DND-41 (cell line): ENCODE results near the gene IGLL5.

Experiments used
- ATAC-seq: fragments of 200-7000 bp; cut with Tn5 transposase; 3 replicates; pipeline ENCODE4 v1.9.1; 2021; ENCODE audit warnings: low read depth; ENCODE audit not compliant: insufficient read depth
- DNase-seq: peaks from one replicate; pipeline ENCODE4 v3.0.0-alpha.2; 2020
- H2AFZ ChIP-seq: 2 replicates; pipeline ENCODE4 v1.6.0; 2012; ENCODE audit warnings: low read depth, low read length
- H3K27ac ChIP-seq: 2 replicates; pipeline ENCODE4 v1.5.1; 2012; ENCODE audit warnings: low read length, inconsistent platforms
- H3K27me3 ChIP-seq: fragments of 200-600 bp; sonication (generic); 2 replicates; pipeline ENCODE4 v1.6.0; 2012; ENCODE audit warnings: low read length, mild to moderate bottlenecking, inconsistent platforms; ENCODE audit not compliant: insufficient read depth, poor library complexity
- H3K36me3 ChIP-seq: 2 replicates; pipeline ENCODE4 v1.5.1; 2012; ENCODE audit warnings: low read length, inconsistent platforms; ENCODE audit not compliant: insufficient read depth
- H3K4me1 ChIP-seq: 2 replicates; pipeline ENCODE4 v1.5.1; 2012; ENCODE audit warnings: mild to moderate bottlenecking, low read length; ENCODE audit not compliant: insufficient read depth
- H3K4me2 ChIP-seq: 2 replicates; pipeline ENCODE4 v1.6.0; 2012; ENCODE audit warnings: mild to moderate bottlenecking, moderate library complexity, low read length, inconsistent platforms; ENCODE audit not compliant: insufficient read depth
- H3K4me3 ChIP-seq, 2 experiments: fragments of 200-600 bp in 1 of 2; shearing (Covaris generic) in 1 of 2; 2 replicates each; pipeline ENCODE4 v1.5.1; 2012 to 2016; ENCODE audit warnings: inconsistent platforms in 2 of 2, low read length in 2 of 2, mild to moderate bottlenecking in 2 of 2, low read depth in 1 of 2, moderate library complexity in 1 of 2
- H3K79me2 ChIP-seq: 2 replicates; pipeline ENCODE4 v1.6.0; 2012; ENCODE audit warnings: low read length, inconsistent platforms; ENCODE audit not compliant: insufficient read depth
- H3K9ac ChIP-seq: 2 replicates; pipeline ENCODE4 v1.6.0; 2012; ENCODE audit warnings: low read depth, mild to moderate bottlenecking, inconsistent platforms, low read length, moderate library complexity
- H3K9me3 ChIP-seq: 2 replicates; pipeline ENCODE4 v1.5.1; 2012; ENCODE audit warnings: low read length, moderate library complexity, mild to moderate bottlenecking, inconsistent platforms; ENCODE audit not compliant: insufficient read depth, severe bottlenecking
- H4K20me1 ChIP-seq: 2 replicates; pipeline ENCODE4 v1.6.0; 2012; ENCODE audit warnings: low read length; ENCODE audit not compliant: insufficient read depth
- EZH2 ChIP-seq: IDR thresholded peaks from 3 replicates; pipeline ENCODE4 v1.6.1; 2012; ENCODE audit warnings: borderline replicate concordance, low read depth, mild to moderate bottlenecking, moderate library complexity, low read length, inconsistent platforms; ENCODE audit not compliant: severe bottlenecking
- TF ChIP-seq, protein P1 (sequence below): IDR thresholded peaks from 2 replicates; pipeline ENCODE4 v1.5.1; 2012; ENCODE audit warnings: borderline replicate concordance, low read length, moderate library complexity, mild to moderate bottlenecking; ENCODE audit not compliant: poor library complexity, severe bottlenecking; ENCODE audit errors: extremely low read depth

IGLL5 gene

GRCh38 chr22:22847241-22847640, 40.4 kb upstream of the IGLL5 start:
- H3K4me3 ChIP-seq = no peak overlapping the region
- H3K27me3 ChIP-seq = no peaks in the 10 kb centered on the region
- H3K36me3 ChIP-seq = no peaks in the 10 kb centered on the region
- no peaks in the 10 kb centered on the region for H3K79me2 ChIP-seq
- H2AFZ ChIP-seq = no peak overlapping the region
- H3K4me2 ChIP-seq = no peak overlapping the region
- DNase-seq = no peak
- H4K20me1 ChIP-seq = no peaks in the 10 kb centered on the region
- H3K27ac ChIP-seq = no peak overlapping the region
- TF ChIP-seq EZH2 = no peak
- TF ChIP-seq, protein P1, sequence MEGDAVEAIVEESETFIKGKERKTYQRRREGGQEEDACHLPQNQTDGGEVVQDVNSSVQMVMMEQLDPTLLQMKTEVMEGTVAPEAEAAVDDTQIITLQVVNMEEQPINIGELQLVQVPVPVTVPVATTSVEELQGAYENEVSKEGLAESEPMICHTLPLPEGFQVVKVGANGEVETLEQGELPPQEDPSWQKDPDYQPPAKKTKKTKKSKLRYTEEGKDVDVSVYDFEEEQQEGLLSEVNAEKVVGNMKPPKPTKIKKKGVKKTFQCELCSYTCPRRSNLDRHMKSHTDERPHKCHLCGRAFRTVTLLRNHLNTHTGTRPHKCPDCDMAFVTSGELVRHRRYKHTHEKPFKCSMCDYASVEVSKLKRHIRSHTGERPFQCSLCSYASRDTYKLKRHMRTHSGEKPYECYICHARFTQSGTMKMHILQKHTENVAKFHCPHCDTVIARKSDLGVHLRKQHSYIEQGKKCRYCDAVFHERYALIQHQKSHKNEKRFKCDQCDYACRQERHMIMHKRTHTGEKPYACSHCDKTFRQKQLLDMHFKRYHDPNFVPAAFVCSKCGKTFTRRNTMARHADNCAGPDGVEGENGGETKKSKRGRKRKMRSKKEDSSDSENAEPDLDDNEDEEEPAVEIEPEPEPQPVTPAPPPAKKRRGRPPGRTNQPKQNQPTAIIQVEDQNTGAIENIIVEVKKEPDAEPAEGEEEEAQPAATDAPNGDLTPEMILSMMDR = no peak
- no peak overlapping the region for H3K9ac ChIP-seq
- H3K9me3 ChIP-seq = no peaks in the 10 kb centered on the region
- H3K4me1 ChIP-seq = peaks cover 25% of the 10 kb centered on the region
- no peak for ATAC-seq

DNA sequence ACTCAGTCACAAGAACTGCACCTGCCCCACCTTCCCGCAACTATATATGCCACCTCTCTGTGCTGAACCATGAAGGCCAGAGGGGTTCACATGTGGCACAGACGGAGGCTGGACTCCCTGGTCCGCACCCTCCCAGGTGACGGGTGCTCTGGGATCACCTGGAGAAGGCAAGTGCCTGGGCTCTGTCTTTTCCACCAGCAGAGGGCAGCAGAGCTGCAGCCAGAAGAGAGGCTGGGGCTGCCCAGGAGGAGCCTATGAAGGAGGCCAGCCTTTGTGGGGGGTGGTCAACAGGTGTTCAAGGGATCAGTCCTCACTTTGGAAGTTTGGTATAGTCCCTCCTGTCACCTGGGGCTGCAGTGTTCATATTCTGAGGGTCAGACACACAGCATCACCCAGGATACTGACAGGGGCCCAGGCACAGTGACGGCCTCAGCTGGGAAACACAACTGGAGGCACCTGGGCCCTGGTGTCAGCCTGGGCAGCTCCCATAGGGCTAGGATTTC, 39.2 kb upstream of the IGLL5 start:
- Histone ChIP-seq H3K9ac (no peak overlapping the region), H3K27ac (peak overlapping the region; percentile 58), H3K36me3 (no peaks in the 10 kb centered on the region), H2AFZ (no peak overlapping the region), H3K27me3 (no peaks in the 10 kb centered on the region), H3K4me2 (no peak overlapping the region), H3K79me2 (no peaks in the 10 kb centered on the region), H3K4me3 (no peak overlapping the region), H4K20me1 (no peaks in the 10 kb centered on the region), H3K9me3 (no peaks in the 10 kb centered on the region), H3K4me1 (peaks cover 25% of the 10 kb centered on the region)
- DNase-seq = peak; percentile 79
- no peak for TF ChIP-seq EZH2
- TF ChIP-seq, protein P1 = peak; percentile 99
- peak; percentile 89 for ATAC-seq

DNA sequence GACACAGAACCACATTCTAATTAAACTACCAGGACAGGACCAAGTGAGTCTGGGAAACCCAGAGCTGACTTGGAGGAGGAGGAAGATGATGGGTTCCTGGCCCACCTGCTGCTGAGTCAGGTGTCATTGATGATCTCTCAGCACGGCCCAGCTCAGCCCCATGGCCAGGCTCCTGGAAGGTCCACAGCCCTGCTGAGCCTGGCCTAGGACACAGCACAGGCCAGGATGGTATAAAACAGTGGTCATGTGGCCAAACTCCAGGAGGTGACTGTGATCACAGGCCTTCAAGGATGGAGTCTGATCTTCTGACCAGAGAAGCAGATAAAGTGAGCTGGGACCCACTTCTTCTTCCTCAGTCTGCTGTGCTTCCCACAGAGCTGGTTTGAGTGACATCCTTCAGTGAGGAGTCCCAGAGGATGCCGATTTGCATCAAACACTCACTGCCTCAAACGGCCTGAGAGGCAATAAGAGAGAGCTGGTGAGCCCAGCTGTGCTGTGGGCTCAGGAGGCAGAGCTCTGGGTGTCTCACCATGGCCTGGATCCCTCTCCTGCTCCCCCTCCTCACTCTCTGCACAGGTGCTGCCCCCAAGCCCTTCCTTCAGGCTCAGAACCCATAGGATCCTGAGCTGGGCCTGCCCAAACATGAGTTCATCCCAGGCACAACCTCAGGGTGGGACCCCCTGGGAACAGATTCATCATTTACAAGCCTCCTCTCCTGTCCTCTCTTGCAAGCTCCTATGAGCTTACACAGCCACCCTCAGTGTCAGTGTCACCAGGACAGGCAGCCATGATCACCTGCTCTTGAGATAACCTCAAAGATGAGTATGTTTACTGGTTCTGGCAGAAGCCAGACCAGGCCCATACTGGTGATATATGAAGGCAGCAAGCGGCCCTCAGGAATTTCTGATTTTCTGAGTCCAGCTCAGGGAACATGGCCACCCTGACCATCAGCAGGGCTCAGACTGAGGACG, 37.7 kb upstream of the IGLL5 start:
- Histone ChIP-seq H3K4me2 (no peak overlapping the region), H3K4me1 (peaks cover 25% of the 10 kb centered on the region), H3K79me2 (no peaks in the 10 kb centered on the region), H3K9me3 (no peaks in the 10 kb centered on the region), H4K20me1 (no peaks in the 10 kb centered on the region), H3K4me3 (no peak overlapping the region), H3K27ac (peak overlapping the region; percentile 62), H3K9ac (no peak overlapping the region), H3K27me3 (no peaks in the 10 kb centered on the region), H3K36me3 (no peaks in the 10 kb centered on the region), H2AFZ (no peak overlapping the region)
- ATAC-seq (peak; percentile 75), DNase-seq (peak; percentile 55)
- TF ChIP-seq EZH2 = no peak
- TF ChIP-seq, protein P1 = no peak
